Neuron (in vitro differentiated cells): ENCODE data around the gene DTNA.

Experiments
- H2AFZ ChIP-seq: one replicate; pipeline ENCODE4 v1.6.1; 2013; ENCODE audit warnings: low read depth, mild to moderate bottlenecking, inconsistent platforms, low read length, moderate library complexity
- H3K27me3 ChIP-seq: one replicate; pipeline ENCODE4 v1.6.1; 2013; ENCODE audit warnings: low read length; ENCODE audit not compliant: insufficient read depth
- H3K36me3 ChIP-seq: one replicate; pipeline ENCODE4 v1.6.1; 2013; ENCODE audit warnings: low read length; ENCODE audit not compliant: insufficient read depth
- H3K4me1 ChIP-seq: one replicate; pipeline ENCODE4 v1.6.1; 2013; ENCODE audit warnings: low read length; ENCODE audit not compliant: insufficient read depth
- H3K4me3 ChIP-seq: 2 replicates; pipeline ENCODE4 v1.5.1; 2013; ENCODE audit warnings: mild to moderate bottlenecking, low read length, moderate library complexity
- H3K9me3 ChIP-seq: one replicate; pipeline ENCODE4 v1.6.1; 2013; ENCODE audit warnings: low read length

The DTNA gene

GRCh38 chr18:34936772-34937171 lies 226.7 kb downstream of the DTNA start:
- H3K4me1 ChIP-seq = no peaks in the 10 kb centered on the region
- no peaks in the 10 kb centered on the region for H3K36me3 ChIP-seq
- H3K4me3 ChIP-seq = no peak overlapping the region
- no peaks in the 10 kb centered on the region for H3K27me3 ChIP-seq
- no peak overlapping the region for H2AFZ ChIP-seq
- no peaks in the 10 kb centered on the region for H3K9me3 ChIP-seq

GRCh38 chr18:34938090-34938489 lies 228.0 kb downstream of the DTNA start:
- Histone ChIP-seq H3K36me3 (no peaks in the 10 kb centered on the region), H3K4me3 (no peak overlapping the region), H3K4me1 (peaks cover 8% of the 10 kb centered on the region), H3K27me3 (no peaks in the 10 kb centered on the region), H2AFZ (no peak overlapping the region), H3K9me3 (no peaks in the 10 kb centered on the region)
